HG02973 (cell line): Measurements from ENCODE around the gene ZBP1.

Experiments
- ATAC-seq: cut with Tn5 transposase; IDR thresholded peaks from one replicate; pipeline ENCODE4 v1.9.1; 2021; ENCODE audit warnings: moderate library complexity; ENCODE audit not compliant: unreplicated experiment

The ZBP1 gene

DNA sequence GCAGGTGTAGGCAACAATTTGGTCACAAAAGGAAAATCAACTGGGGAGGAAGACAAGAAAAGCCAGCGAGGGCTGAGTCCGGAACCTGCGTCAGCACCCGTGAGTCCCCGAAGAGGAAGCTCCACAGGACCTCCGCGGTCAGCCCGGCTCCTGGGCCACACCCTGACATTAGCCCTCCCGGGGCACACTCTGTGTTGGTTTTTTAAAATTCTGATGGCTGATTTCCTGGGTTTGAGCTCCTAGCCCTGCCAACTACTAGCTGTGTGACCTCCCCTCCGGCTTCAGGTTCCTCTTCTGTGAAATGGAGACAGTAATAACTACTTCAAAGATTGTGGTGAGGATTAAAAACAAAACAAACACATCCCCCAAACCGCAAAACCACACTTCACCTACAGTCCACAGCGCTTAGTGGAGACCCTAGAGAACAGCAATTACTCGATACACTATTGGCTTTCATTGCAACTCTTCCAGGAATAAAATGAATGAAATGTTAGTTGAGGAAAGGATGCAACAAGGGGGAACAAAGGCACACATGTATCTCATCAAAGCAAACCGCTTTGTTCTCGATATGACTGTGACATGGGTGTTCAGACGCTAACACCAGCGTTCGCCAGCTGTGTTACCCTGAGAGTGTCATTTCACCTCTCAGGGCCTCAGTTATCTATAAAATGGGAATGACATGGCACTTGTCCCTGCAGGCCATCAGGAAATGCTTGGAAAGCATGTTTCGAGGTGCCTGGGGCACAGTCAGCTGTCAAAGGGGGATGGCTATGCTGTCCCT is 985 bp downstream of the ZBP1 start:
- peak; percentile 52 for ATAC-seq

GRCh38 chr20:57618764-57619050 is 1.5 kb downstream of the ZBP1 start:
- ATAC-seq, result no peak

- ATAC-seq, result no peak
These were observed 2.0 kb downstream of the ZBP1 start for GRCh38 chr20:57618091-57618763.

- ATAC-seq, result no peak
These were observed 3.0 kb downstream of the ZBP1 start for GRCh38 chr20:57617079-57617795.

- ATAC-seq, result no peak
These were observed 3.9 kb downstream of the ZBP1 start for GRCh38 chr20:57616143-57616951.

DNA sequence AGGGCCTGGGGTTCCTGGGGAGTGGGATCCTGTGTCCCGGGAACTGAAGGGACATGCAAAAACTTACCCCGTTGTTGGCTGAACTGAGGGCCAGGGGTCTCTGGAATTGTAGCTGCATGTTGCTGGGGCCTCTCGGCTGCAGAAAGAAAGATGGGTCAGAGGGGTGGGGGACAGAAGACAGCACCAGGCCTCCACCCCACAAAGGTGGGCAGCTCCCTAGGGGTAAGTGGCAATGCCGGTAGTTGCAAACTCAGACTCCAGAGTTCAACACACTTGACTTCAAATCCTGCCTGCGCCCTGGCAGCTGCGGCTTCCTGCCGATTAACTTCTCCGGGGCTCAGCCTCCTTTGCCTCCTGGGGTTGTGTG is 4.8 kb downstream of the ZBP1 start:
- ATAC-seq, result no peak

DNA sequence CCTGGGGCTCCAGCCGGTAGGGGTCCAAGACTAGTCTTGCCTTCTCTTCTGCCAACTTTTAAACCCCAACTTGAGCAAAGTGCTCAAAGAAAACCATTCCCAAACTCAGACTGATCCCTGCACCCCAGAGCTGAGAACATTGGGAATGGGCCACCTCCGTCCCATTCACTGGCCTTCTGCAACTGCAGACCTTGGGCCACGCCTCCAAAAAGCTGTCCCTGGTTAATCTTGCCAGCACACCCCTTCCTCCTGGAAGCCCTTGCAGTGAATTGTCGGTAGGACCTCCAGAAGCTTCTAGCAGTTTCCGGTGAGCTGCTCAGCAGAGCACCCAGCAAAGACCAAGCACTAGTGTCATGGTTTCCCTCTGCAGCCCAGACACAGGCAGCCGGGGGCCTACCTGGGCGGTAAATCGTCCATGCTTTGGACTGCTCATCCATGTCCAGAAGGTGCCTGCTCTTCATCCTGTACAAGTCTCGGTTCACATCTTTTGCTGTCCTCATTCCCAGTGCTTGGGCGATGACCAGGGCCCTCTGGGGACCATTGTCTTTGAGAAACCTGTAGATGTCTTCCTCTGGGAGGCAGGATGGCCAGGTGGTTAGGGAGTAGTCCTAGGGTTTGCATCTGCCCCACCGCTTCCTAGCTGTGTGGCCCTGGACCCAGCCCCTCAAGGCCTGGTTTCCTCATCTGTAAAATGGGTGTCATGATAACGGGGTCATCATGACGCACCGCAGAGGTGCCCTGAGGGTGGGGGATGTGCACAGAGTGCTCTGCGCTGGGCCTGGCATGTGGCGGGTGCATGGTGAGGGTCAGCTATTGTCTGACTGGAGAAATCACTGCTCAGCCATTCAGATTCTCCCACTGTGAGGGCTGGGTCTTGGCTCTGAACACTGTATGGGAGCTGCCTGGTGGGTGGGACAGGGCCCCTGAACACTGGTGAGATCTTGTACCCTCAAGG is 5.5 kb downstream of the ZBP1 start:
- ATAC-seq, result no peak

DNA sequence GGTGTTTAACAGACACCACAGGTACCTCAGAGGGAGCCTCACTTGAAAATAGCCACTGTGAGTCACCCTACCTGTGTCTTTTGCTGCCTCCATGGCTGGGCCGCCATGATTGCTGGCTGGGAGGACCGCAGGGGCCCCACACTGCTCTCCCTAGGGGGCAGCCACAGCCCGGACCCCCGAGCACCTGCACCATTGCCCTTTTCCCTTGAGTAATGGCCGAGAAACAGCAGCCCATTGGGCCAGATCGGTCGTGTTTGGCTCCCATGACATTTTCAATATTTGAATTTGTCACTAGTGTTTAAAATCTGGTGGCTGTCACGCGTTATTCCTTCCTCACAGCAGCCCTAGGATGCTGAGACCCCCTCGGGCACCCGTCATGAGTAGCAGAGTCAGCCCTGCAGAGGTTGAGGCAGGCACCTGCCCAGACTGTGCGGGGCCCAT is 6.7 kb downstream of the ZBP1 start:
- no peak for ATAC-seq

- no peak for ATAC-seq
These were observed 7.3 kb downstream of the ZBP1 start for GRCh38 chr20:57612916-57613315.

GRCh38 chr20:57612436-57612835 is 7.8 kb downstream of the ZBP1 start:
- no peak for ATAC-seq

- no peak for ATAC-seq
These were observed 8.5 kb downstream of the ZBP1 start for GRCh38 chr20:57611586-57612311.

DNA sequence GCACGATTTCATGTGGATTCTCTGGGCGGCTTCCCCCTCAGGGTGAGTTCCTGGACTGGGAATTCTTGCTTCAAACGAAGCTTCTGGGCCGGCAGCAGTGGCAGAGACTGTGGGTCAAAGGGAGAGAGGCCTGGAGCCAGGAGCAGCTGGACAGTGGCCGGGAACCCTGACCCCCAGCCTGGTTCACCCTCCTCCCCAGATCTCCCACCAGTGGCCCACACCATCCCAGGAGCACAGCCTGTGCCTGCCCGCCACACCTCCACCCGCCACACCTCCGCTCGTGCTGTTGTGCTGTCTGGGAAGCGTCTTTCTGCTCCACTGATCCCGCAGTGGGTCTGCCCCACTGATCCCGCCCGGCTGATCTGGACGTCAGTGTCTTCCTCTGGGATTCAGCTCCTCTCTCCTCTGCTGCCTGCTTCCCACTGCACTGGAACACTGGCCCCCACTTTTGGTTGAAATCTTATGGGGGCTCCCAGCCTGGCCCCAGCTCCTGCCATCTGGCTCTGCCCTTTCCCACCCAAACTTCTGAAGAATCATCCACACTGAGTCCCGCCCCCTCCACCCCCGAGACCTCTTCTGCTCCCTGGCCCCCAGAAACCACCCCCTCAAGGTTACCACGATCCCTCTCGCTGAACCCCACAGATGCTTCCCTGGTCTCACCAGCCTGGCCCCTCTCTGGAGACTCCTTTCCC is 9.8 kb downstream of the ZBP1 start:
- ATAC-seq, result no peak

GRCh38 chr20:57609842-57610167 is 10.4 kb downstream of the ZBP1 start:
- no peak for ATAC-seq

DNA sequence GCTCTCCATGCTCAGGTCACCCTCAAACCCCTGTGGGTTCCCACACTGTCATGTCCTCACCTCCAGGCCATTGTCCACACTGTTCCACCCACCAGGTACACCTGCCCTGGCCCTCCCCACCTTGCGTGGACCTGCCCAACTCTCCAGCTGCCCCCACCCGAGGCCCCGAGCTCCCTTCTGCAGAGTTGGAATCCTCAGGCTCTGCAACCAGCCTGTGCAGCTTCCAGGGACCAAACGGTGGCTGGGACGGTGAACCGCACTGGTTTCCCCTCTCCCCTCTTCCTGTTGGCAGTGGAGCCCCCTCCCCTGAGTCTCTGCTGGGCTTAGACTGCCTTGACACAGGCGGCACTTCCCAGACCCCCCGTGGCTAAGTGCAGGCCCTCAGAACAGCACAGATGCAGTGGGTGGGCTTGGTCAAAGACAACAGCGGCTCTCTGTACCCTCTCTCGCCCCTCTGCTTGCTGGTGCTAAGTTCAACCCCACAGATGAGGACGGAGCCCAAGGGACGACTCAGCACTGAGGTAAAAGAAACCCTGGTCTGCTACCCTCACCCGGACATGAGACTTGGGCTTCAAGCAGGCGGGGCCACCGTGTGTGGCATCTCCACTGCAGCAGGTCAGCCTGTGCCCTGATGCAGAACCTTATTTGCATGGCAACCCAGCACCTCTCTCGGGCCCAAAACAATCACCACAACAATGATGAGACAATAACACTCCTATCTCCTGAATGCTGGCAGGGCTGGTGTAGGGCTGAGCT is 11.0 kb downstream of the ZBP1 start:
- no peak for ATAC-seq

GRCh38 chr20:57608516-57608915 is 11.7 kb downstream of the ZBP1 start:
- no peak for ATAC-seq

DNA sequence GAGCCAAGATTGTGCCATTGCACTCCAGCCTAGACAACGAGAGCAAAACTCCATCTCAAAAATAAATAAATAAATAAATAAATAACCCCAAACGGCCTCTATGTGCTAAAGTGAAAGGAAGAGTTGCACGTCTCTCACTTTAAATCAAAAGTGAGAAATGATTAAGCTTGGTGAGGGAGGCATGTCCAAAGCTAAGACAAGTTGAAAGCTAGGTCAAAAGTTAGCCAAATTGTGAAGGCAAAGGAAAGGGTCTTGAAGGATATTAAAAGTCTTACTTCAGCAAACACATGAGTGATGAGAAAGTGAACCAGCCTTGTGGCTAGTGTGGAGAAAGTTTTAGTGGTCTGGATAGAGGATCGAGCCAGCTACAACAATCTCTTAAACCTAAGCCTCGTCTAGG is 14.3 kb downstream of the ZBP1 start:
- ATAC-seq, result no peak

- no peak for ATAC-seq
These were observed 15.2 kb downstream of the ZBP1 start for GRCh38 chr20:57605045-57605444.

DNA sequence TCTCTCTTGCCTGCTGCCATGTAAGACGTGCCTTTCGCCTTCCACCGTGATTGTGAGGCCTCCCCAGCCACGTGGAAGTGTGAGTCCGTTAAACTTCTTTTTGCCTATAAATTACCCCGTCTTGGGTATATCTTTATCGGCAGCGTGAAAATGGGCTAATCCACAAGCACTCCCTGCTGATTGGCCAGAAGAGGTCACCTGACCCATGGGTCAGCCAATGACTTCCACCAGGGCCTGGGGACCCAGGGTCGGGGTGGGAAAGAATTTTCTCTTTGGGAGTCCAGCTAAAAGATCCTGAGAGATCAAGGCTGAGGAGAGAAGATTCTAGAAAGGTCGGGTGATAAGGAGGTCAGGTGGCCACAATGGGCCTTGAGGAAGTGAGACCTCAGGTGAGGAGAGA is 17.1 kb downstream of the ZBP1 start:
- no peak for ATAC-seq
